Measurements from ENCODE around the gene LIPC. TPM values are rescaled to one million over a fixed set of nuclear protein-coding genes. Genes with fewer than 3 reads are reported as not detected.

Gene LIPC
- total RNA-seq, 1 experiment from 2014 or later, result 1.2 TPM

DNA sequence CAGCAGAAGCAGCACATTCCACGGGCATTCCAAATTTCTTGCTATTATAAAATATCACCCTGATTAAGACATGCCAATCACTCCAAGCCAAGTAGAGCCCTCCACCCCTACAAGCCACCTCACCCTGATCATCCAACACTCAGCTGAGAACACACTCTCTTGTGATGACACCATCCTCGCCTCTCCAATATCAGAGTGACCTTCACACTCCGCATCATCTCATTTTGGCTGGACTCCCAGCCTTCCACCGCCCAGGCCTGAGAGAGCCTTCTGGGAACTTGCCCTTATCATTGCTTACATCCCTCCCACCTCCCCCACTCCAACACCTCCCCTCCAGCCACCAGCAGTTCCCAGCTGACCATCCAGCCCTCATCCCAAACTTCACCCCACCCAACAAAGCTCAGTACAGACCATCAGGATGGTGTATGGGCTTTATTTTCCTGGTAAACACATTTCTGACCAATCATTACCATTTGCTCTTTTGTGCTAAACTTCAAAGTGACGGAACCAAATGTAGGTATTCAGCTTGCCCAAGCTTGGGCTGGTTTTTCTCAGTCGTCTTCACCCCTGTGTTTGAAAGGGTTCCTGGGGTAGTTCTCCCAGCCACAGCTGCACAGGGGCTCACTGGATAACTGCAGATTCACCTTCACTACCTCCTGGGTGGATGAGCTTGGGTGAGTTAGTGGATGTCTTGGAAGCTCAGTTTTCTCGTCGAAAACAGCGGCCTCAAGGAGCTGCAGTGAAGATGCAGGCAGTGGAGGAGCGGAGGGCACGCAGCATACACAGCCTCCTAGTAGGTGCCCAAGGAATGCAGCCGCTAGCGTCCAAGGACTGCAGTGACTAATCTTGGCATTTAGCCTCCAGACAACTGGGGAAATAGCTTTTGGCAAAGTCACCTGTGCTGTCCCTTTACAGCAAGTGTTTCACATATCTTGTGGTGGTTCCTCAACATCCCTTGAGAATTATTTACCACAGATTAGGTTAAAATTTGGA lies 115.1 kb downstream of the LIPC start:
- Histone ChIP-seq H3K36me3 (no peaks in the 10 kb centered on the region), H3K4me1 (peaks cover 51% of the 10 kb centered on the region), H3K27me3 (no peaks in the 10 kb centered on the region), H3K9me3 (replicated peaks) (no peaks in the 10 kb centered on the region), H3K4me3 (no peak overlapping the region), H3K27ac (peak overlapping the region; percentile 66)
- DNase-seq, result peak; percentile 66 to 70

DNA sequence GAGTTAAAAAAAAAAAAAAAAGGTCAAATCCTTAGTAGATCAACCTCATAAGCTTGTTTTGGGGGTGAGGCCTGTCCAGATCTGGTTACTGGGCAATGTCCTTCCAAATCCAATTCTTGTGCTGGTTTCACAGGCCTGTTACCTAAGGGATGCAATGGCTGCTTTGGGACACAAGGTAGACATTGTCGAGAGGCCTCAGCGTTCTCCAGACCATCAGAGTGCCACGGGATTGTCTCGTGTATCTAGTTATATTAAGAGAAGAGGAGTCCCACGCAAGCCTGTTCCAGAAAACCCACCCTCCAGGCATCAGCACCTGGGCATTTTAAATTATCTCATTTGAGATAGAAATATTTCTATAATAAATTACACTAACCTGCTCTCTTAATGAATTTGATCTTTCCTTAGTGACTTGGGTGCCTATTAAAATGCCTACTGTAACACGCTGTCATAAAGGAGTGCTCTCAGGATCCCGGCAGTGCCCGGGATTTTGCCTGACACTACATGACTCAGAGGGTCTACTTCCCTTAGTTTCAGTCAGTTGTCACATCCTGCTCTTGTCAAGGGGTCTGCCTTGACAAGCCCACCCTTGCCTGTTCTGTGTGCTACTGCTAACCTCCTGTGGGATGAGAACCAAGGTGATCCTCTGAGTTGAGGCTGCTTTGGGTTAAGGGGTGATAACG lies 116.0 kb downstream of the LIPC start:
- no peaks in the 10 kb centered on the region for H3K9me3 ChIP-seq (replicated peaks)
- DNase-seq, result no peak
- H3K27me3 ChIP-seq, result no peaks in the 10 kb centered on the region
- peaks cover 52% of the 10 kb centered on the region for H3K4me1 ChIP-seq
- H3K27ac ChIP-seq, result peak overlapping the region; percentile 47
- no peak overlapping the region for H3K4me3 ChIP-seq
- H3K36me3 ChIP-seq, result no peaks in the 10 kb centered on the region

DNA sequence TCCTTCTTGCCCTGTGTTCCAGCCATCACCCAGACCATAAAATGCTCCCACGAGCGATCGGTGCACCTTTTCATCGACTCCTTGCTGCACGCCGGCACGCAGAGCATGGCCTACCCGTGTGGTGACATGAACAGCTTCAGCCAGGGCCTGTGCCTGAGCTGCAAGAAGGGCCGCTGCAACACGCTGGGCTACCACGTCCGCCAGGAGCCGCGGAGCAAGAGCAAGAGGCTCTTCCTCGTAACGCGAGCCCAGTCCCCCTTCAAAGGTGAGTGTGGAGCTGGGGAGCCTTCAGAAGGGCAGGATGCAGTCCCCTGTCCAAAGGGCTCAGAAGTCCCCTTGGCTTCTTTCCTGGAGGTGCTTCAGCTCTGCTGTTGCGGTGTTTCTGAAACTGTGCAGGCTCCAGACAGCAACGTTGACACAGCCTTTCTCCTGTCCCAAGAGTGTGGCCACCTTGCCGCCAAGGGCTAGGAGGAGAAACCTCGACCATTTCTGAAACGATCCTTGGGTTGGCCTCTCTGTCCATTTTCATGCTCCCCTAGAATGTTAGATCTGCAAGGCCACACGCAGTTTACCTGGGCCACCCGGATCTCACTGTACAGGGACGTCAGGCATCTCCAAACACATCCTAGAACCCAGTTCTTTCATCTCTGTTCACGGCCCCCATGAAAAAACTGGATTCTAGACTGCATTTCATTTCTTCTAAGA lies 116.7 kb downstream of the LIPC start:
- DNase-seq, result no peak
- no peaks in the 10 kb centered on the region for H3K36me3 ChIP-seq
- H3K27me3 ChIP-seq, result no peaks in the 10 kb centered on the region
- H3K4me1 ChIP-seq, result peaks cover 52% of the 10 kb centered on the region
- H3K27ac ChIP-seq, result peak overlapping the region; percentile 47
- H3K4me3 ChIP-seq, result no peak overlapping the region
- no peaks in the 10 kb centered on the region for H3K9me3 ChIP-seq (replicated peaks)

DNA sequence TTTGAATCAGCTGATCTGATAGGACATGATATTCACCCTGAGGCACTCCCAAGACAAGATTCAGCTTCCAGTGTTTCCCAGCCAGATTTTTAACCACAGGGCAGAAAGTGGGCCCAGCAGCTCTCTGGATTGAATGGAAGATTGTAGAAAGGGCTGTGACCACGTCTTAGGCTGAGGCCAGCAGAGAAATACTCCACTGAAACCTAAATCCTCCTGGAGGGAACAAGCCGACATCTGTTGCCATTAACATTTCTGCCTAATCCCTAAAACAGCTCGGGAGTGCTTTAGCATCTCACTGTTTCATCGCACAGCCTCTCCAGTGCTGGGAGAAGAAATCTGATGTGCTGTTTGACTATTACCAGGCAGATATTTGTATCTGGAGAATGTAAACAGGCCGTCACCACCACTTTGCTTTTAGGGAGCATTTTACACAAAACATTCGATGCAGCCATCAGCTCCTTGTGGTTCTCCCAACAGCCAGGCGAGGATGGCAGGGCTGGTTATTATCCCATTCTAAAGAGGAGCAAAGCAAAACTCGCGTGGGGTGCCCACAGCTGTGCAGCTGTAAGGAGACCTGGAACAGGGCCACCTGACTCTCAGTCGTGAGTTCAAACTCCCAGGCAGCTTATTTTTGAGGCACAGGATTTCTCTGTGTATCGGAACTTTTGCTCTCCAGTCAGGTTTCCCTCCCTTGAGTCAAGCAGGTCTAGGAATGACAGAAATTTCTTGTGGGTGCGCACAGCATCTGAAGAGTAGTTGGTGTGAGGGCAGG lies 117.4 kb downstream of the LIPC start:
- H3K4me1 ChIP-seq, result peaks cover 52% of the 10 kb centered on the region
- peak; percentile 80 to 93 for DNase-seq
- no peaks in the 10 kb centered on the region for H3K27me3 ChIP-seq
- H3K9me3 ChIP-seq (replicated peaks), result no peaks in the 10 kb centered on the region
- H3K4me3 ChIP-seq, result no peak overlapping the region
- peak overlapping the region; percentile 19 for H3K27ac ChIP-seq
- H3K36me3 ChIP-seq, result no peaks in the 10 kb centered on the region

DNA sequence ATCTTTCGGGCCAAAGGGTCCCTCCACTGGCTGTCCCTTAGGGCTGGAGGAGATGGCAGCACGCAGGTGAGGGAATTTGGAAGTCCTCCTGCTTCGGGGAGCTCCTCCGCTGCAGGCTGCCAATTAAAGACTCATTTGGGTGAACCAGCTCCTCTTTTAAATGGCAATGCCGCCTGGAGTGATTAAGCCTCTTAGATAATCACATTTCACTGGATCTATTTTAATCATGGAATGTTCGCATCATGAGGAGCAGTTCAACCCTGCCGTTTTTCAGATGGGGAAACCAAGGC lies 117.9 kb downstream of the LIPC start:
- peak overlapping the region; percentile 19 for H3K27ac ChIP-seq

DNA sequence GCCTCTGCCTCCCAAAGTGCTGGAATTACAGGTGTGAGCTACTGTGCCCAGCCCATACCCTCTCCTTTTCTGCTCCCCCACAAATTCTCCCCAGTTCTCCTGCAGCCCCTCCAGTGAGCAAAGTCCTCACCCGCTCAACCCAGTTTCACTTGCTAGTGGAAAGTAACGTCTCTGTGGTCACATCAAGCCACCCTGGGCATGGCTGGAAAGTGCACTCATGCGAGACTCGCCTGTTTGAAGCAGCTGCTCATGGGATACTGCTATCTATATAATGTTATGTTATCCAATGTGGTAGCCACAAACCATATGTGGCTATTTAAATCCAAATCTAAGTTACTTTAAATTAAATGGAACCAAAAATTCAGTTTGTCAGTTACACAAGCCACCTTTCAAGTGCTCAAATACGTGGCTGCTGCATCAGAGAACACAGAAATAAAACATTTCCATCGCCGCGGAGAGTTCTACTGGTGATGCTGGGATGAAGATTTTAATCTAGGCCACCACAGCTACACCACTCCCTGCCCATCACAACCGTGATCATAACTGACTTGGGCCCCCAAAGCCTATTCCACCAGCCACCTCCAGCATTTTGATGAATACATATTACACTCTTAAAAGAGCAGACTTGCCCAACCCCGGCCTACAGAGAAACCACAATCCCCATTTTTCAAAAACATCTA lies 119.4 kb downstream of the LIPC start:
- H3K4me3 ChIP-seq, result peak overlapping the region; percentile 35
- H3K27ac ChIP-seq, result peak overlapping the region; percentile 66
- no peaks in the 10 kb centered on the region for H3K9me3 ChIP-seq (replicated peaks)
- DNase-seq, result no peak
- H3K27me3 ChIP-seq, result no peaks in the 10 kb centered on the region
- no peaks in the 10 kb centered on the region for H3K36me3 ChIP-seq
- peaks cover 52% of the 10 kb centered on the region for H3K4me1 ChIP-seq

More for the DNA sequence above, 117.9 kb downstream of the LIPC start:
- DNase-seq, result no peak
- Histone ChIP-seq H3K4me3 (no peak overlapping the region), H3K27me3 (no peaks in the 10 kb centered on the region), H3K36me3 (no peaks in the 10 kb centered on the region), H3K4me1 (peaks cover 52% of the 10 kb centered on the region), H3K9me3 (replicated peaks) (no peaks in the 10 kb centered on the region)

DNA sequence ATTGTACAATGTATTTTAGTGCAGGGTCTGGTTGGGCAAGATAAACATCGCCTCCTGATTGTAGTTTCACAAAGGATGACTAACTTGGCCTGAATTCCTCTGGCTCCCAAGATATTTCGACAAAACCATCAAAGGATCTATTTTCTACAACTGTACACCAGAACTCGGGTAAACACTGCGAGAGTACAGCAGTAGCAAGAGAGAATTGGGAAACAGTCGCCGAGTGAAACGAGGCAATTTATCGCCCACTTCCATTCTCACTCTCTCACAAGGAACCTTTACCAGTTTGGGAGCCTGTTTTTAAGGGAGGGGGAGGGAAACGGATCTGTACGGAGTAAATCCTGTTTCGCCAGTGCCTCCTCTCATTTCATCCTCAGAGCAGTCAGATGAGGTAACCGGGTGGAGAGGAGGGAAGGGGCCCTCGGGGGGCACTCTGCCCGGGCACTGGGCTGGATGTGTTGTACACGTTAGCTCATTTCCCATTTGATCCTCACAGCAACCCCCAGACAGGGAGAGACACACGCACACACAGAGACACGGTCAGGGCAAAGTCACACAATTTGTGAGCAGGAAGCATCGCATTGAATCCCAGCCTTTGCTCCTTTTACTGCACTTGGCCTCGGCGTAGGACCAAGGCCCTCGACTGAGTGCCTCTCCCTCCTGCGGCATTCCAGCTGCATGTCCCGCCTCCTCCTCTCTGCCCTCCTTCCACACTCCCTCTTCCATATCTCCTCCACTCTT lies 120.1 kb downstream of the LIPC start:
- H3K27me3 ChIP-seq, result no peaks in the 10 kb centered on the region
- peaks cover 46% of the 10 kb centered on the region for H3K4me1 ChIP-seq
- H3K9me3 ChIP-seq (replicated peaks), result no peaks in the 10 kb centered on the region
- peak; percentile 47 to 61 for DNase-seq
- peak overlapping the region; percentile 66 for H3K27ac ChIP-seq
- peak overlapping the region; percentile 35 for H3K4me3 ChIP-seq
- H3K36me3 ChIP-seq, result no peaks in the 10 kb centered on the region

DNA sequence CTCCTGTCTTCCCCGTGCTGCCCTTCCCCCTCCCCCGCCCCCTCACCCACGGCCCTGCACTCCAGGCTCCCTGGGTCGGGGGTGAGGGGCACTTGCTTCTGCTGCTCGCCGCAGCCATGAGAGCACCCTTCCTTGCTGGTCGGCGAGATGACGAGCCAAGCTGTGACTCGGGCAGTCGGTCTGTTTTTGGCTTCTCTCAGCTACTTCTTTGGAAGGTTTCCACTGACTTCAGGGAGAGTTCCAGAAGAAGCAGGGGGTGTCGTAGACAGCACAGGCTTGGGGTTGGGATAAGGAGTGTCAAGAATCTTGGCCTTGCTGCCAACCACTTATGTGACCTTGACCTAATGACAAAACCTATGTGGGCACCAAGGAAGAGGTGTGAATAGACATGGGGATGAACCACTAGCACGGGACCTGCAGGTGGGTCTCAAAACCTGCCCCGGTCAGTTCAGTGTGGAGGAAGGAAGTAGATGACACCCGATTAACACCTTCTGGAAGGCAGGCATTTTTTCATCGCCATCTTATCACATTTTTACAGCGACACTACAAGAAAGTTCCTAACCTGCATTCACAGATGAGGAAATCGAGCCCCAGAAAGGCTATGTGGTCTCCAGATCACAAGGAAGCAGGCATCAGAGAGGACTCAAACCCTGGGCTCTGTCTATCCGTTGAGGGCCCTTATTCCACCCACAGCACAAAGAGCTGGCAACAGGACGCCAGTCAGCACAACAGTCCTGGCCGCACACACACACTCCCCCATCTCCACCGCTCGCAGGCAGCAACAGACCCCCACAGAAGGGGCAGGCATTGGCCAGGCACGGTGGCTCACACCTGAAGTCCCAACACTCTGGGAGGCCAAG lies 120.9 kb downstream of the LIPC start:
- Histone ChIP-seq H3K4me3 (no peak overlapping the region), H3K36me3 (no peaks in the 10 kb centered on the region), H3K4me1 (peaks cover 40% of the 10 kb centered on the region), H3K9me3 (replicated peaks) (no peaks in the 10 kb centered on the region), H3K27me3 (no peaks in the 10 kb centered on the region), H3K27ac (no peak overlapping the region; the same call in 1 of the 2 replicates)
- DNase-seq, result no peak

DNA sequence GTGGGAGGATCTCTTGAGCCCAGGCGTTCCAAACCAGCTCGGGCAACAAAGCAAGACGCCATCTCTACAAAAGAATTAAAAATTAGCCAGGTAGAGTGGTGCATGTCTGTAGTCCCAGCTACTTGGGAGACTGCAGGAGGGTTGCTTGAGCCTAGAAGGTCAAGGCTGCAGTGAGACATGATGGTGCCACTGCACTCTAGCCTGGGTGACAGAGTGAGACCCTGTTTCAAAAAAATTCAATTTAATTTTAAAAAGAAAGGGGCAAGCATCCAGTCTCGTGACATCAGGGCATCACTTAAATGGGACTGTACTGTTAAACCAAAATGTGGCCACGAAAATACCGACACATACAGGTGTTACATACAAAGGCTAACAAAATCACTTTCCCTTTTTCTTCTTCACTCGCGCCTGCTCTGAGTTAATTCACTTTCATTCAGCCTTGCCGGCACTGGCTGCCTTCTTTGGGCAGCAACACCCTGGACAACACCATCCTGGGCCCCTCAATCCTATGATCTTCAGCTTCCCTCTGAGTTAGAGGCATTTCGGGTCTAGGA lies 121.7 kb downstream of the LIPC start:
- no peaks in the 10 kb centered on the region for H3K27me3 ChIP-seq
- no peak for DNase-seq

DNA sequence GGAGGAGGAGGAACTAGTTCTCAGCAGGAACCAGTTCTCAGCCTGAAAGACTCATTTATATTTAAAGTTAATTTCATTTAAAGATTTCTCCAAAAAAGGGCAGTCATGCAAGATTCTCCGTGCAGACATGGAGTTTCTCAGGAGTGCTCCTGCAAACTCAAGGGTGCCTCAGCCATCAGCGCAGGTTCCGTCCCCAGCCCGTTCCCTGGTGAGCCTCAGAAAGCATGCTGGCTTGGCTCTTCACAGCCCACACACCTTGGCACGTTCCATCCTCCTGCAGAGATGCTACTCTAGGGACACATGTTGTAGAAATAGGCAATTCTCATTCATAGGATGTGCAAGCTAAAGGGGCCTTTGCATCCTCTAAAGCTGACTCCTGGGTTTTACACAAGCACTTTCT lies 123.0 kb downstream of the LIPC start:
- DNase-seq, result no peak
- Histone ChIP-seq H3K4me1 (peaks cover 22% of the 10 kb centered on the region), H3K27ac (no peak overlapping the region), H3K36me3 (no peaks in the 10 kb centered on the region), H3K27me3 (no peaks in the 10 kb centered on the region), H3K4me3 (no peak overlapping the region), H3K9me3 (replicated peaks) (peaks cover under 1% of the 10 kb centered on the region; the same call in 1 of the 2 replicates)

More for the DNA sequence above, 121.7 kb downstream of the LIPC start:
- Histone ChIP-seq H3K9me3 (replicated peaks) (no peaks in the 10 kb centered on the region), H3K4me3 (no peak overlapping the region), H3K36me3 (no peaks in the 10 kb centered on the region), H3K27ac (no peak overlapping the region), H3K4me1 (peaks cover 33% of the 10 kb centered on the region)

DNA sequence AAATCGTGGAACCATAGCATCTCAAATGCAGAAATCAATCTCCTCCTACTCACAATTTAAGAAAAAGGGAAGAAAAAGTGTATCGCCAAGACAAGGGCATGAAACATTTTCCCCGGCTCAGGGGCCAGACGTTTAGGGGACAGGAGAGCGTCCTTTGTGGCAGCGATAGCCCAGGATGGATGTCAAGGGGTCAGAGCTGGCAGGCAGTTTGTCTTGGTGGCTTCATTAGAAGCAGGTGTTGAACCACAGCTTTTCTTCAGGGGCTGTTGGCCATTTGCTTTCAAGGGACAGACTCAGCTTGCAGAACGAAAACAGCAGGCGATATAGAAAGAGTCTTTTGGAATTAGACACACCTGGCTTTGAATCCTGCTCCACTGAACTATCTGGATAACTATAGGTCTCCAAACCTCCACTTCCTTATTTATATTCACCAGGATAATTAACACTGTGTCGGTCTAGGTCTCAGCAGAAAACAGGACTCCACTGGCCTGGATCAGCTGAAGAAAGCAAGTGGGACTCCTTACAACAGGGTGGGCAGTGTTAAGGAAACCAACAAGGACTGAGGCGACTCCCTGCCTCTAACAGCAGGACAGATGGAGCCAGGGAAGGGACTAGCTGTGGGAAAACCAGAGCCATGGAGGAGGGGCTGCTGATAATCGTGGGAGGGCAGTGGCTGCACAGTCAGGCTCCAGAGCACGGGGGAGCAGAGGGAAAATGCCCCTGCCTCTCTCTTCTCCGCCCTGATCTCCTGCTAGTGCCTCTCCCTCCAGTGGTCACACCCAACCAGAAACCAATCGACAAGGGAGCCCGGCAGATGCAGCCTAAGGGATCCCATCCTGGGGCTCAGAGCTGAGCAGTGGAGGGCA lies 123.6 kb downstream of the LIPC start:
- no peaks in the 10 kb centered on the region for H3K27me3 ChIP-seq
- DNase-seq, result peak in 1 of 2 experiments; percentile 42
- H3K36me3 ChIP-seq, result no peaks in the 10 kb centered on the region
- H3K27ac ChIP-seq, result no peak overlapping the region
- H3K9me3 ChIP-seq (replicated peaks), result peaks cover 5% of the 10 kb centered on the region; the same call in 1 of the 2 replicates
- H3K4me3 ChIP-seq, result no peak overlapping the region
- peaks cover 16% of the 10 kb centered on the region for H3K4me1 ChIP-seq

DNA sequence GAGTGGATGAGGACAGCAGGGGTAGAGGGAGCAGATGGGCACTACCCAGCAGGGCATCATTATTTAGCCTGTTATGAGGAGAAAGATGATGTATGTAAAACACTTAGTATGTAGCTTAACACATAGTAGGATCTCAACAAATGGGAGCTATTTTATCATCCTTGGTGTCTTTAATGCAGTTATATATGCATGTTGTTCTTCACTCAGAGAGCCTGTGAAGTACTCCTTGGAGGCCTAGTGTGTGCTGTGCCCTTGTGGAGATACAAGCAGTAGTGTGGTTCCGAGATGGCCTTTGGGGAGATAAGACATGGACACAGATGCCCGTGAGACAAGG lies 124.2 kb downstream of the LIPC start:
- Histone ChIP-seq H3K4me1 (peaks cover 14% of the 10 kb centered on the region), H3K4me3 (no peak overlapping the region), H3K27me3 (no peaks in the 10 kb centered on the region), H3K9me3 (replicated peaks) (peaks cover 5% of the 10 kb centered on the region; the same call in 1 of the 2 replicates), H3K36me3 (no peaks in the 10 kb centered on the region), H3K27ac (no peak overlapping the region)
- no peak for DNase-seq

All from SJCRH30 (cell line).